Mesenchymal stem cell (in vitro differentiated cells and primary cell): ENCODE measurements around the gene CPNE5. TPM values are rescaled to one million over a fixed set of nuclear protein-coding genes. Genes with fewer than 3 reads are reported as not detected.

Experiments used
- DNase-seq: peaks from one replicate; pipeline ENCODE4 v3.0.0-alpha.2; 2013
- H2AFZ ChIP-seq: one replicate; pipeline ENCODE4 v1.6.1; 2013; ENCODE audit warnings: low read depth, mild to moderate bottlenecking, control low read depth, inconsistent platforms, low read length, moderate library complexity
- H2AK5ac ChIP-seq: 2 replicates; pipeline ENCODE4 v1.6.1; 2013; ENCODE audit warnings: low read length, moderate library complexity, mild to moderate bottlenecking, inconsistent platforms; ENCODE audit not compliant: severe bottlenecking
- H2BK120ac ChIP-seq: one replicate; pipeline ENCODE4 v1.6.1; 2013; ENCODE audit warnings: low read depth, mild to moderate bottlenecking, inconsistent platforms, low read length, moderate library complexity
- H2BK12ac ChIP-seq, 2 experiments: one replicate each; pipeline ENCODE4 v1.6.1; 2013; ENCODE audit warnings: inconsistent platforms in 2 of 2, low read length in 2 of 2, mild to moderate bottlenecking in 2 of 2, moderate library complexity in 2 of 2, control low read depth in 1 of 2
- H2BK15ac ChIP-seq: one replicate; pipeline ENCODE4 v1.6.1; 2013; ENCODE audit warnings: mild to moderate bottlenecking, low read depth, inconsistent platforms; ENCODE audit not compliant: poor library complexity, severe bottlenecking
- H2BK5ac ChIP-seq: 2 replicates; pipeline ENCODE4 v1.6.1; 2013; ENCODE audit warnings: low read depth, mild to moderate bottlenecking, low read length, control low read depth, inconsistent platforms; ENCODE audit not compliant: poor library complexity, severe bottlenecking
- H3K14ac ChIP-seq, 2 experiments: one replicate each; pipeline ENCODE4 v1.6.1; 2013; ENCODE audit warnings: inconsistent platforms in 2 of 2, low read length in 2 of 2, control low read depth in 1 of 2, mild to moderate bottlenecking in 1 of 2, moderate library complexity in 1 of 2
- H3K18ac ChIP-seq, 2 experiments: one replicate each; pipeline ENCODE4 v1.6.1; 2013; ENCODE audit warnings: inconsistent platforms in 2 of 2, low read length in 2 of 2, control low read depth in 1 of 2, low read depth in 1 of 2, mild to moderate bottlenecking in 1 of 2
- H3K23ac ChIP-seq, 2 experiments: one replicate each; pipeline ENCODE4 v1.6.1; 2013; ENCODE audit warnings: inconsistent platforms in 2 of 2, low read length in 2 of 2, mild to moderate bottlenecking in 2 of 2, moderate library complexity in 2 of 2, control low read depth in 1 of 2
- H3K27ac ChIP-seq: 2 replicates; pipeline ENCODE4 v1.5.1; 2013; ENCODE audit warnings: mild to moderate bottlenecking, moderate library complexity, low read length, control low read depth, inconsistent platforms; ENCODE audit not compliant: poor library complexity, severe bottlenecking
- H3K27me3 ChIP-seq, 2 experiments: 2 replicates each; pipeline versions ENCODE4 v1.6.1 to v1.7.0; 2013; ENCODE audit warnings: low read length in 2 of 2, mild to moderate bottlenecking in 2 of 2, moderate library complexity in 2 of 2, control low read depth in 1 of 2, inconsistent platforms in 1 of 2; ENCODE audit not compliant: control insufficient read depth in 1 of 2, insufficient read depth in 1 of 2
- H3K36me3 ChIP-seq, 2 experiments: 2 replicates each; pipeline versions ENCODE4 v1.6.1 to v1.7.0; 2013; ENCODE audit warnings: low read length in 2 of 2, control low read depth in 1 of 2, inconsistent platforms in 1 of 2, low read depth in 1 of 2, mild to moderate bottlenecking in 1 of 2; ENCODE audit not compliant: insufficient read depth in 2 of 2, control insufficient read depth in 1 of 2
- H3K4ac ChIP-seq, 2 experiments: one replicate each; pipeline ENCODE4 v1.6.1; 2013; ENCODE audit warnings: inconsistent platforms in 2 of 2, low read length in 2 of 2, mild to moderate bottlenecking in 2 of 2, moderate library complexity in 2 of 2, control low read depth in 1 of 2, low read depth in 1 of 2
- H3K4me1 ChIP-seq: 2 replicates; pipeline ENCODE4 v1.6.1; 2013; ENCODE audit warnings: low read depth, low read length, control low read depth; ENCODE audit not compliant: control insufficient read depth, insufficient read depth
- H3K4me2 ChIP-seq: 2 replicates; pipeline ENCODE4 v1.6.1; 2013; ENCODE audit warnings: low read length, mild to moderate bottlenecking, inconsistent platforms; ENCODE audit not compliant: poor library complexity, severe bottlenecking
- H3K4me3 ChIP-seq, 2 experiments: 2 replicates each; pipeline versions ENCODE4 v1.5.1 to v1.7.0; 2013; ENCODE audit warnings: low read length in 2 of 2, mild to moderate bottlenecking in 2 of 2, control low read depth in 1 of 2, low read depth in 1 of 2; ENCODE audit not compliant: insufficient read depth in 1 of 2
- H3K79me1 ChIP-seq: replicated peaks from 2 replicates; pipeline ENCODE4 v1.6.1; 2013; ENCODE audit warnings: mild to moderate bottlenecking, control low read depth, low read length, inconsistent platforms; ENCODE audit not compliant: poor library complexity, severe bottlenecking
- H3K9ac ChIP-seq: 2 replicates; pipeline ENCODE4 v1.7.0; 2013; ENCODE audit warnings: mild to moderate bottlenecking, low read length, moderate library complexity
- H3K9me3 ChIP-seq: 2 replicates; pipeline ENCODE4 v1.7.0; 2013; ENCODE audit warnings: mild to moderate bottlenecking, low read length; ENCODE audit not compliant: control insufficient read depth
- H4K8ac ChIP-seq: one replicate; pipeline ENCODE4 v1.6.1; 2013; ENCODE audit warnings: inconsistent platforms, mild to moderate bottlenecking, low read length, moderate library complexity
- H4K91ac ChIP-seq: one replicate; pipeline ENCODE4 v1.6.1; 2013; ENCODE audit warnings: mild to moderate bottlenecking, low read length, inconsistent platforms
- WGBS: methylation state at CpG from one replicate; pipeline ENCODE4 v1.1.7; 2013; ENCODE audit warnings: mixed read lengths; 5-methylcytosine and 5-hydroxymethylcytosine counted together
- polyA plus RNA-seq, 2 experiments: library from polyadenylated mRNA; stranded (reverse); fragments of 200-250 nt; gene quantifications; one replicate each; pipeline ENCODE4 v1.2.3, GENCODE V29; 2013

CPNE5 gene
- 0.12 TPM for polyA plus RNA-seq (2013, experiment 1 of 2)
- polyA plus RNA-seq (2013, experiment 2 of 2): 0.14 TPM

DNA sequence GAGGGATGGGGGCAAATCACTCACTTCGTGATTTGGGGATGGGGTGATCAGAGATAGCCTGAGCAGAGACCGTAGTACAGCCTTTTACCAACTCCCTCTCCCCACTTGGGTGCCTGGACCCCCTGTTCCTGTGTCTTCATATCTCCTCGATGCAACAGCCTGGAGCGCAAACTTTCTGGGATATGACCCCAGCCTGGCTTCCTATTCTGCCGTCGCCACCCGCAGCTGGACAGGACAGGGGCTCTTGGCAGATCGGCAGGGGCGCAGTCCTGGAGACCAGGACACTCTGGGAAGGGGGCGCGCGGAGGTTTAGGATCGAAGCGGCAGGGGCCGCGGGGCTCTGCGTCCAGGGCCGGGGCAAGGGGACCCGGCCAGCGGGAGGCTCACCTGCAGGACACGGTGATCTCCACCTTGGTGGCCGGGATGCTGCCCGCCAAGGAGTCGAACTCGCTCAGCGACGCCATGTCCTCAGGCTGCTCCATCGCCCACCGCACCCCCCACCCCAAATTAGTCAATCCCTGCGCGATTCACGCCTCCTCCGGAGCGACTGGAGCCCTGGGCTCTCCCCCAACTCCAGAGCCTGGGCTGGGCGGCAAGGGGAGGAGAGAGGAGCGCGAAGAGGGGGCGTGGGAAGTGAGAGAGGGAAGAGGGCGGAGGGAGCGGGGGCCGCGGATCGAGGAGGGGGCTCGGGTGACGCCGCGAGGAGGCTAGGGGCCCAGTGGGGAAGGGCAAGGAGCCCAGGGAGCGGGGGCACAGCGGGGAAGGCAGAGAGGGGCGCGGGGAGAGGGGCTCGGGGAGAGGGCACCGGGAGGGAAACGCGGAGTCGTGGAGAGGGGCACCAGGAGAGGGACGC, at the start of gene CPNE5:
TSS of gene CPNE5 (minus strand) at position 549 of the 853 bp plus-strand sequence. CDS start at position 482, 67 bp downstream.
- Histone ChIP-seq H3K27ac (no peak within 1 kb of the TSS), H3K4me3 (peak within 1 kb of the TSS; percentile 49 to 67), H3K18ac (peak within 1 kb of the TSS; percentile 10 to 15), H3K79me1 (no peaks in the 10 kb centered on the region), H2BK5ac (no peak within 1 kb of the TSS), H2BK120ac (peak within 1 kb of the TSS; percentile 24), H3K9ac (no peak within 1 kb of the TSS), H3K4ac (no peak within 1 kb of the TSS), H2BK15ac (peak within 1 kb of the TSS; percentile 23), H3K9me3 (no peaks in the 10 kb centered on the region), H3K4me1 (peaks cover 20% of the 10 kb centered on the region), H4K91ac (no peak within 1 kb of the TSS), H2AFZ (no peak within 1 kb of the TSS), H4K8ac (peak within 1 kb of the TSS; percentile 27), H3K27me3 (peaks cover 45 to 78% of the 10 kb centered on the region in 2 experiments), H2BK12ac (no peak within 1 kb of the TSS), H3K23ac (peak within 1 kb of the TSS in 1 of 2 experiments; percentile 1), H3K14ac (no peak within 1 kb of the TSS), H3K36me3 (no peaks in the 10 kb centered on the region), H3K4me2 (peak within 1 kb of the TSS; percentile 86), H2AK5ac (no peak within 1 kb of the TSS)
- DNase-seq: no peak
- WGBS: 6% methylated on average over 37 of the region's 57 CpGs

DNA sequence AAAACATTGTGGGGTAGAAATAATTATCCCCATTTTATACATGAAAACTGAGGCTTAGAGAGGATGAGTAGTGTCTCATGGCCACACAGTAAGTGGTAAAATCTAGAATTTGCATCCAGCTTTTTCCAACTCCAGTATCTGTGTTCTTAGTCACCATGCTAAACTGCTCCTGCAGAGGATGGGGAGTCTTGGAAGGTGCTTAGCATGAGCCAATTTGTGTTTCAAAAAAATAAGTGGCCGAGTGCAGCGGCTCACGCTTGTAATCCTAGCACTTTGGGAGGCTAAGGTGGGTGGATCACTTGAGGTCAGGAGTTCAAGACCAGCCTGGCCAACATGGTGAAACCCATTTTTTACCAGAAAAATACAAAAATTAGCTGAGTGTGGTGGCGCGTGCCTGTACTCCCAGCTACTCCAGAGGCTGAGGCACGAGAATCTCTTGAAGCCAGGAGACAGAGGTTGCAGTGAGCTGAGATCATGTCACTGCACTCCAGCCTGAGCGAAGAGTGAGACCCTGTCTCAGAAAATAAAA, 48.9 kb upstream of the CPNE5 start:
- no peak overlapping the region for H4K91ac ChIP-seq
- H2BK15ac ChIP-seq: no peak overlapping the region
- no peak overlapping the region for H3K18ac ChIP-seq
- H2AK5ac ChIP-seq: no peak overlapping the region
- no peak overlapping the region for H2BK12ac ChIP-seq
- H3K27me3 ChIP-seq: no peaks in the 10 kb centered on the region
- WGBS: 94% methylated on average over 7 of the region's 7 CpGs
- no peak overlapping the region for H3K27ac ChIP-seq
- H3K4me2 ChIP-seq: no peak overlapping the region
- H3K4me1 ChIP-seq: peaks cover 1% of the 10 kb centered on the region
- no peak overlapping the region for H2BK120ac ChIP-seq
- H3K9ac ChIP-seq: no peak overlapping the region
- H3K36me3 ChIP-seq: peaks cover 2 to 13% of the 10 kb centered on the region in 2 experiments
- H4K8ac ChIP-seq: no peak overlapping the region
- no peak overlapping the region for H3K23ac ChIP-seq
- H3K9me3 ChIP-seq: no peaks in the 10 kb centered on the region
- no peak for DNase-seq
- H3K4ac ChIP-seq: no peak overlapping the region
- no peak overlapping the region for H3K4me3 ChIP-seq
- H2BK5ac ChIP-seq: no peak overlapping the region
- H3K14ac ChIP-seq: no peak overlapping the region
- H3K79me1 ChIP-seq: peaks cover 22% of the 10 kb centered on the region
- H2AFZ ChIP-seq: no peak overlapping the region

DNA sequence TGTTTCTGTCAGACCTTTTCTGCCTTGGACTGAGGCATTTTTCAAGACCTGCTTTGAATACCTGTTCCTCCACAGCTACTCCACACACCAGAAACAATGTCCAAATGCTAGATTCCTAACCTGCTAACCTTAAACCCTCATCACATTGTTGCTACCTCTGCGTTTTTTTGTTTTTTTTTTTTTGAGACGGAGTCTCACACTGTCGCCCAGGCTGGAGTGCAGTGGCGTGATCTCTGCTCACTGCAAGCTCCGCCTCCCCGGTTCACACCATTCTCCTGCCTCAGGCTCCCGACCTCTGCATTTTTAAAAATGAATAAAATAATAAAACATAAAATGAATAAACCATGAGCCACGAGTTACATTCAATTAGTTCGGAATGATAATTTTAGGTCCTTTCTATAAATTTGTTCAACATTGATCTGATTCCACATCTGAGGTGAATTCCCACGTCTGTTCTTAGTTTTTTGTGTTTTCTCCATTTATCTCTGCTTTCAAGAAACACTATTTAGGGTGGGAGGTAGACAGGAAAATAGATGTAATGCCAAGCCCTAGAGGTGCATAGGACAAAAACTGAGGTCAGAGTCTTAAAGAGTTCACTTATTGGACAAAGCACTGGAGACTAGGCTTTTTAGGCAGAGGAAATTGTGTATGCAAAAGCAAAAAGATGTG, 47.8 kb upstream of the CPNE5 start:
- Histone ChIP-seq H4K8ac (no peak overlapping the region), H3K79me1 (peaks cover 16% of the 10 kb centered on the region), H3K27me3 (no peaks in the 10 kb centered on the region), H3K14ac (no peak overlapping the region), H2BK5ac (no peak overlapping the region), H2BK120ac (no peak overlapping the region), H2BK12ac (no peak overlapping the region), H3K36me3 (peaks cover 0 to 6% of the 10 kb centered on the region in 2 experiments), H2BK15ac (no peak overlapping the region), H3K9me3 (no peaks in the 10 kb centered on the region), H3K4me3 (peak overlapping the region in 1 of 2 experiments; percentile 93), H4K91ac (no peak overlapping the region), H2AK5ac (no peak overlapping the region), H3K23ac (no peak overlapping the region), H2AFZ (no peak overlapping the region), H3K9ac (peak overlapping the region; percentile 95), H3K18ac (no peak overlapping the region), H3K27ac (no peak overlapping the region), H3K4me1 (peaks cover 1% of the 10 kb centered on the region), H3K4me2 (peak overlapping the region; percentile 57), H3K4ac (peak overlapping the region in 1 of 2 experiments; percentile 15)
- 80% methylated on average over 8 of the region's 10 CpGs for WGBS
- DNase-seq: no peak
